HG03139 (cell line): ENCODE measurements around the gene KRTAP19-8.

ENCODE experiments used
- ATAC-seq: cut with Tn5 transposase; IDR thresholded peaks from one replicate; pipeline ENCODE4 v1.9.1; 2021; ENCODE audit not compliant: unreplicated experiment

The KRTAP19-8 gene, protein sequence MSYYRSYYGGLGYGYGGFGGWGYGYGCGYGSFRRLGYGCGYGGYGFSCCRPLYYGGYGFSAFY

DNA sequence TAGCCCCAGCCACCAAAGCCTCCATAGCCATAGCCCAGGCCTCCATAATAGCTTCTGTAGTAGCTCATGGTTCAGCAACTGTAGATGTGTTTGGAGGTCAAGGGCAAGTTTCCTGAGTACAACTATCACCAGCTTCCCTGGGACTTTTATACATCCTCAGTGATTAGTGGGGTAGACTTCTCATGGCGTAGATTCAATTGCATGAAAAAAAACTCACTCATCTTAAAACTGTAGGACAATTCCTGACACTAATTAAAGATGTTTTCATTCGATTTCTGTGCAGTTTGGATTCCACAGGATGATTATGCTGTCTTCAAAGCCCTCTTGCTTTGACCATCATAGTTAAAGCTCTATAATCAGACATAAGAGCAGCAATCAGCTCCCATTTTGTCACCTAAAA, at the start of gene KRTAP19-8:
Gene KRTAP19-8, minus strand, starts transcription at position 101 of the 400 bp plus-strand sequence. Its CDS starts 33 bp downstream, at position 68.
- no peak for ATAC-seq

DNA sequence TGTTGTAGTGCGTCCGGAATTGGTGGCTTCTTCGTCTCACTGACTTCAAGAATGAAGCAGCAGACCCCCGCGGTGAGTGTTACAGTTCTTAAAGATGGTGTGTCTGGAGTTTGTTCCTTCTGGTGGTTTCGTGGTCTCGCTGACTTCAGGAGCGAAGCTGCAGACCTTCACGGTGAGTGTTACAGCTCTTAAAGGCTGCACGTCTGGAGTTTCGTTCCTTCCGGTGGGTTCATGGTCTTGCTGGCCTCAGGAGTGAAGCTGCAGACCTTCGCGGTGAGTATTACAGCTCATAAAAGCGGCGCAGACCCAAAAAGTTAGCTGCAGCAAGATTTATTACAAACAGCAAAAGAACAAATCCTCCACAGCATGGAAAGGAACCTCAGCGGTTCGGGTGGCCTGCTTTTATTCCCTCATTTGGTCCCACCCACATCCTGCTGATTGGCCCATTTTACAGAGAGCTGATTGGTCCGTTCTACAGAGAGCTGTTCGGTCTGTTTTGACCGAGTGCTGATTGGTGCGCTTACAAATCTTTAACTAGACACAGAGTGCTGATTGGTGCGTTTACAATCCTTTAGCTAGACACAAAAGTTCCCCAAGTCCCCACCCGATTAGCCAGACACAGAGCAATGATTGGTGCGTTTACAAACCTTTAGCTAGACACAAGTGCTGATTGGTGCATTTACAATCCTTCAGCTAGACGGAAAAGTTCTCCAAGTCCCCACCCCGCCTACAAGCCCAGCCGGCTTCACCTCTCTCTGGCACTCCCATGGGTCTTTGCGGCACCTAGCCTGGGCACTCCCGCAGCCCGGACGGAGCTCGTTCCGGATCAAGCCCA, 49.6 kb upstream of the KRTAP19-8 start:
- ATAC-seq: no peak

DNA sequence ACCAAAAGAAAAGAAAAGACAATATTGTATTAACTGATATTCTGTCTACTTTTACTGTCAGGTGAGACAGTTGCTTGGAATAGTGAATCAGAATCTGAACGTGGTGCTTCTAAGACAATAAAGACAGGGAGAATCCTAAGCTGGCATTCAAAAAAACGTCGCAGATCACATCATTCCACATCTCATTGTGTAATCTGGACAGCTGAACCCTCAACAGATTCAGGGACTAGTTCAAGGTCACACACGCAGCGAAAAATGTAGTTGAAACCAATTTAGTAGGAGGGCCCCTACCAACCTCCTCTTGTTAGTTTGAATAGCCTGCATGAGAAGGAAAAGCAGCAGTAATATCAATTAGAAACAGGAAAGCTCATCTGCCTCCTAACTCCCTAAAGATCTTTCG, 46.4 kb upstream of the KRTAP19-8 start:
- no peak for ATAC-seq

DNA sequence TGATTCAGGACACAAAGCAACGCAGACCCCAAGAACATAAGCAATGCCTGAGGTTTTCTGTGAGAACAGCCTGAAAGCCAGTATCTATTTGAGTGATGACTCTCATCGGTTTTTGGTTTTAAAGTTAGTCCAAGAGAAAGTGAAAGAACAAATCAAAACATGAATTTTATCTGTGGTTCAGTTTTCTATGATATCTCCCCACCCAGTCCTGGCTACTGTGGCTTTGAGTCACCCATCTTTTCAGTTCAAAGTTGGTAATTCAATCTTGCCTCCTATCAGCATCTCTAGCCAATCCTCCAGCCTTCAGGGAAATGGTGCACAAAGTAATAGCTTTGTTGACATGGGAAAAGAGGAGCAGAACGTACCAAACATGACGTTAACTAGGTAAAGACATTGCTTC, 40.5 kb upstream of the KRTAP19-8 start:
- peak; percentile 47 for ATAC-seq

DNA sequence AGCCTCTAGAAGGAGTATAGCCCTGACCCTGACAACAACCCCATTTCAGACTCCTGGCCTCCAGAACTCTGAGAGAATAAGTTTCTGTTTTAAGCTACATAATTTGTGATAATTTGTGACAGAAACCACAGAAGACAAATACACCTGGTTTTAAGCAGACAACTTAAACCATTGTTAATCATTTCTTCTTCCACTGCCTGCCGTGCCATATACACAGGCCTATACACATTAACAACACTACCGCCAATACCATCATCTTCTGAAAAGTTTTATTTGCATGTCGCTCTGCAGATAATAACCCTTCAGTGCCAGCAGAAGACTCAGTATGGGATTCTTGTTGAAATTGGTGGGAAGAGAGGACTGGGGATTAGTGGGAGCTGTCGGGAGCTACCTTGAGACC, 39.9 kb upstream of the KRTAP19-8 start:
- no peak for ATAC-seq

DNA sequence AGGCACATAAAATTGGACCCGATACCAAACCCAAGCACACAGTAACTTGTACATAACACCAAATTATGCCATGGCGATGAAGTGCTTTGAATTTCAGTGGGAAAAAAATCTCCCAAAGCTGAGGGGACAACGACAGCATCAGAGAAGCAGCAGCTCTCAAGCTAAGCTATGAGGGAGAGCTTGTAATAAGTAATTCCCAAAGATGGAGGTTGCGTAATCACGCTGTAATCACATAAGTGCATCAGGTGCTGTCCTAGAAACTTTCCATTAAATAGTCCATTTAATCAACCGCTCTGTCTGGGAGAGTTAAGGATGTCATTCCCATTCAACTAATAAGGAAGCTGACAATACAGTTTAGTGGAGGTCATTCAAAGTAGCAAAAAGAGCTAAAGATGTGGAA, 37.6 kb upstream of the KRTAP19-8 start:
- no peak for ATAC-seq

DNA sequence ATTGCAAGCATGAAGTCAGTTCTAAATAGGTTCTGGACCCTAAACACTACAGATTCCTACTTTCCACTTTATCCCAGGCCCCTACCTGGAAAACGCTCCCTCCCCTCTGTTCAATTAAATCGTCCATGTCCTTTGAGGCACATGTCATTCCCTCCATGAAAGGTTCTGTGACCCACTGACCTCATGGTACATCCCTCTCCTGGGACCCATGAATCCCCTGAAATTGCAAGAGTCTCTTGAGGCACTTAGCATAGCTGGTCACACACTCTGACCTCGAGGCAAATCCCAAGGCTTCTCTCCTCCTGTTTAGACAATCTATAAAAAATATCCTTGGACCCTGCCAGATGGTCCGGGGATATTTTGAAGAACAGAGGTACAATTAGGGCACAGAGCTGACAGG, 34.3 kb upstream of the KRTAP19-8 start:
- no peak for ATAC-seq

DNA sequence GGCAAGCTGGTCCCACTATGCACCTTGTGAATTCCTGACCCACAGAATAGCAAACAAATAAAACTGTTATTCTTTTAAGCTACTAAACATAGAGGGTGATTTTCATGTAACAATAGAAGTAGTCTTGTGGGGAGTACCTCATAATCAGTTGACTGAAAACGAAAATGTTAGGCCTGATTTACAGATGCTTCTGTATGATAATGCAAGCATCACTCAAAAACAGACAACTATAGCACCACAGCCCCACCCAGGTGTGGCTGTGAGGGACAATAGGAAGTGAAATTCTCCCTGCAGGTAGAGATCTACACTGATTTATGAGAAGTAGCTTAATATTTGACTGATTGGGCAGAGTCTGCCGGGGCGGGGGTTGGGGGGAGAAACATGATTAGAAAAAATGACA, 26.5 kb upstream of the KRTAP19-8 start:
- no peak for ATAC-seq

DNA sequence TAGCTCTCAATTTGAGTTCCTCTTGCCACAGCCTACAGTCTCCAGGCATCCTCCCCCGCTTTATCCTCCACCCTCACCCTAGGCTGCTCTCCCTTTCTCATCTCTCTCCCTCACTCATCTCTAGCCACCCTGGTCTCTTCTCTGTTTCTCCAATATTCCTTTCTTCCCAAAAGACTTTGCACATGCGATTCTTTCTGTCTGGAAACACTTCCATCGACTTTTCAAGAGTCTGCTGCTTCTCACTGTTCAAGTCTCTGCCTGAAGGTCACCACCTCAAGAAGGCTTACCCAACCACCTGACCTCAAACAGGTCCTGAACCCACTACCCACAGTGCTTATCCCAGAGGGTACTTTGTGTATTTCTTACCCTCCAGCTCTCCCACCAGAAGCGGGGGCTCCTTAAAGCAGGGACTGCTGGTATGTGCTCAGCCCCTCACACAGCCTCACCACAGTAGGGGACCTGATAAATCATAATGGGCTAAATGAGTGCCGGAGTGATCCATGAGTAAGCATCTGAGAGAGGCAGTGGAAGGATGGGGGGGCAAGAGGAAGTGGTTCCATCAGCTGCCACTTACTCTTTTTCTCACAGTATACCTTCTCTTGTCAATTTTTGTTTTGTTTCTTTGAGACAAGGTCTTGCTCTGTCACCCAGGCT, 14.3 kb upstream of the KRTAP19-8 start:
- no peak for ATAC-seq

DNA sequence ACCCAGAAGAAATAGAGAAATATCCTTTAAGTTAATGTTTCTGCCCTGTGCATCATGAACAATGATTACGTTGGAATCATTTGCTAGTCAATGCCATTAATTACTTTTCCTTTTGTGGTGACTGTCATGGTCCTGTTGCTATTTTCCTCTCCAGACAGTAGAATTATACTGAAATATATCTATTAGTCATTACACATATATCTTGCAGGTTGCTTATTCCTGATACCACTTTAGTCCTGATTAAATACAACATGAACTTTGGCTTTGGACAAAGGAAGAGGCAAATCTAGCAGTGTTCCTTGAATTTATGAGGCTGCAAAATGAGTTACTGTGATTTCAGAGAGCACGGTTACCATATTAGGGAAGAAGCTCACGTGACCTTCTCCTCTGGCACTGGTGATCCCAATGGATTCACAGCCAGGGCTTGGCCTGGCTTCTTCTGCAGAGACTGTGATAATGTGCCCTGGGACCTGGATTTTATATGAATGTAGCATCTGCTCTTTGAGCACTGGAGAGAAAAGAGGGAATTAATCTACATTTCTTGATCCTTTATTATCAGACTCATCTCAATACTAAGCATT, 12.4 kb upstream of the KRTAP19-8 start:
- ATAC-seq: no peak

DNA sequence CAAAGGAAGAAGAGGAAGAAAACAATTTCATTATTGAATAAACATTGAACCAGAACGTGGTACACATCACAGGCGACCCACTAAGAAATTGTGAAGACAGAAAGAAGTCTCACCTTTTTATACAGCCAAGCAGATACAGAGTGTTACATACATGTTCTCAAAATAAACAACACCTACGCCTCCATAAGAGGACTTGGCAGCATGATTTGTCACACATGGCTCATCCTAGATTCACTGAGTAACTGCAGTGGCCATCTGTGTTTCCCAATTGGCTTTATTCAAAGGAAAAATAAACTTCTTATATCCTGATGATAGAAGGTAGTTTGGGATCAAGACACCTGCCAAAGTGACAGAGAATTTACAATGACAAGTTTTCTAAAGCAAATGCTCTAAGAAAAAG, 7.6 kb upstream of the KRTAP19-8 start:
- ATAC-seq: no peak

DNA sequence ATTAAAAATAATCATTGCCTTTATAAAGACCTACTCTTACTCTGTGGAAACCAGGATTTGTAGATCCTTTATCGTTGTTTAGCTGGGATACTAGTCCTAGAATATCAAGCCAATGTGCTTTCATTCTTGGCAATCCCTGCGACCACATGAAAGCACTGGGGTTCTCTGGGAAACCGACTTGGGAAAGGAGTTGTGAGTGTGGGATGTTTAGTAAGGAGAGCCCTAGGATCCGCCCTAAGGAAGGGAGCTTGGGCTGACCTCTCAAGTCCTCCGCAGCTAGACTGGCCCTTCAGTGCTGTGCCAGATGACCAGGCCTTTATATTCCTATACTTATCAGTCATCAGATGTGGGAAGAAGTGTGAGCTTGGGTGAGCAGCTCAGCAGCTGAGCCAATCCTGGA, 5.2 kb upstream of the KRTAP19-8 start:
- no peak for ATAC-seq

DNA sequence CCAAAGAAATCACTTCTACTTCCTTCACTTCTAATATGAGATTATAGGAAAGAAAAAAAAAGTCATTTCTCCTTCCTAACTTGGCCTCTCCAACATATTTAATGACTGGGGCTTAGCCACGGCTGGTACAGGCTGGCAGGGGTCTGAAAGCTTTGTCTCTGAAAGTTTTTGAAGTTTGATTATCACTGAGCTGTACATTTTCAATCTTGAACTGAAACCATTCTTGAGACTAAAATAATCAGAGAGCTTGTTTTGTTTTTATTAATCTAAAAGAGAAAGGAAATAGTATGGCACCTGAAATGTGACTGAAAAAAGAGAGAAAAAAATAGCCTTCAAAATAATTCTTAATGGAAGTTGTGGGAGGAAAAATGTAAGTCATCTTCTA, 3.8 kb upstream of the KRTAP19-8 start:
- no peak for ATAC-seq

DNA sequence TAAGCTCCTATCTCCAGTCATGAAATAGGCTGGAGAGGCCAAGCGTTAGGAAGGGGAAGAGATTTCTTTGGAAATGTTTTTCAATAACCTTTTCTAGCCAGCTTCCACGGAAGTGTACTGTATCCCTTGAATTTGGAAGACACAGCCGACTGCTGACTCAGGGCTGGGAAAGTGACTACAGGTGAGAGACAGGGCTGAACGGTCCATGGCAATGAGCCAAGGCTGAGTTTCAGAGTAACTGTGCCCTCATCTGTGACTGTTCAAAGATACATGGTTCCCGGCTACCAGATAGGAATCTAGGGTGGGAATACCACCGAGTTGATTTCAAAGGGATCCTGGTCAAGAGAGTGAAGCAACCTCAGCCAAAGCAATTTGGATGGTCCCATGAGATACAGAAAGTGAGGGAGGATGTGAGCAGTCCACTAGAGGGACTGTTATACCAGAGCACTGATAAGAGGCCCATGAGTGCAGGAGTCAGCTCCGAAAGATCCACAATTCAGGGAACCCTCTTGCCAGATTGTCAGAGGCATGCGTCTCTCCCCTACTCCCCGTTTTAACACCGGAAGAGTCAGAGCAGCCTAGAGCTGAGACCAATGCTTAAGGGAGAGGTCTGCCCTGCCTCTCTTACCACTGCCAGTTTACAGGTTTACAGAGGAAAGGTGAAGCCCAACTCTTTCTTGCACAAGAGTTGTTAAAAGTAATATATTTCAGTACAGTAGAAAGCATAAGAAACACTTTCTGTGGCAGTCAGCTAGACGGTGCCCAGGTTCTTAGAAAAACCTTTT, 3.2 kb upstream of the KRTAP19-8 start:
- ATAC-seq: no peak

DNA sequence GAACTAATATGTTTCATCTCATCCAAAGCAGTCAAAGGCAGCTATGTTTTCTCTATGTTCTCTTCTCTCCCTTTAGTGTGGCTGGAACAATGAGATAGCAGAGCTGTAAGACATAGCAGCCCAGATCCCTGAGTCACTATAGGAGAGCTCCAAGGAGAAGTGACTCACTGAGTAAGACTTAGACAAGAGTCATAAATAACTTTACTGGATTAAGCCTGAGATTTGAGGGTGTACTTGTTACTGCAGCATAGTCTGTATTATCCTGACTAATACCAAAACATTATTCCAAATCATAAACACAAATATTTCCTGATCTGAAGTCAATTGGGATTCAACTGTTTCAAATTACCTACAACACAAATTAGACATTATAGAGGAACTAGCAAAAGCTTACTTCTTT, 3.9 kb downstream of the KRTAP19-8 start:
- no peak for ATAC-seq

DNA sequence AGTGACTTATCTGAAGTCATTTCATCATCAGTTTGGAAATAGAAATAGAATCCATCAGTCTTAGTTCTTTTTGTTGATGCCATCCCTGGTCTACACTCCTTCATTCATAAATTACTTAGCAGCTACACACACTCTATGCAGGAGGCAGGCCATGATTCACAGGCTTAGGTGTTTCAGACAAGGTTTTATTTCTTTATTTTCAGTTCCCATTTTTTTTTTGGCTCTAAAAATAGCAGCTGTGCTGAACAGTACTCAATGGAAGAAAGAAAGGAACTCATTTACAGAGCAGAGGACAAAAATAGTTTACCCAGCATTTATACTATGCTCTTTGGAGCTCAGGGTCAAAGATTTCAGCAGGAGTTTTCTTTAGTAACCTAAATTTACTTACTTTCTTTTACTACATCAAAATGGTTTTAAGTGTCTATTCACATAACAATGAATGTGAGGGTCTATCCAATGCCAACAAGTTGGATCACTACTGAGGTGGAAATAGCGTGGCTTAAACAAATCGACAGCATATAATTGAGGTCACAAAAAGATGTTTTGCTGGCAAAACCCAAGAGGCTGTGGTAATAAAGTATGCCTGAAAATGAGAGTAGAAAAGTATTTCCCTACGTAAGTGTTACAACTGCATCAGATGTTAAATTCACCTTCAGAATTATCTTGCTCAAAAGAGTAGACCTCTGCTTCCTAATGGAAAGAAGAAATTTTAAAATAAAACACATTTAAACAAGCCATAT, 7.7 kb downstream of the KRTAP19-8 start:
- peak; percentile 65 for ATAC-seq

DNA sequence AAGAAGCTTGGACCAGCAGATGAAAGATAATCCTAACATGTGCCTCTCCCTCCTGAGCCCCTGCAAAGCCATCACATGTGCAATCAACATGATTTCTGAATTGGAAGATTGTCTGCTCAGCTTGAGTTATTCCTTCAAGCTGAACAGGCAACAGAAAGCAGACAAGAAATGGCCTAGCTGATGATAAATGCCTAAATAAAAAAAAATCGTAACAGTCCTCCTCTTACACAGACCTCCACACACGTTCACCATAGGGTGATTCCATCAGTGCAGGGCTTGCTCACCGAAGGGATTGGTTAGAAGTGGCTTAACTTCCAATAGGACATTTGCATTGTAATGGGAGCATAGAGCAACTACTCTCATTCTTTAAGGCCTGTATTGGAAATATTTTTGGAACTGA, 14.6 kb downstream of the KRTAP19-8 start:
- no peak for ATAC-seq

DNA sequence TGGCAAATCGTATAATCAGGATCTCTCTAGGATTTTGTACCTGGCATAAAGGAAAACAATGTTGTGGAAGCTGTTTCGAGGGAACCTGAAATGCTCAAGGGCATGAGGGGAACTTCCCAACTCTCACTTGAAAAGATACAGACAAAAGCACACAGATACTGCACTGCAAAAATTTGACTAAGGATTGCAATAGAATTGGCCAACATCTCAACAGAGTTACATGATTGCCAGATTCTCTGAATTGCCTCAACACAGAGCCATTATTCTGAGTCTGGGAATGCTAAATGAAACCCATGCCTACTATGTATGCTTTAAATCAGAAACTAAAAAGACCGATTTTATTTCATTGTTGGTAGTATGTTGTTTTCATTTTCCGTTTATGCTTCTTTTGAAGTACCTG, 16.0 kb downstream of the KRTAP19-8 start:
- ATAC-seq: no peak

DNA sequence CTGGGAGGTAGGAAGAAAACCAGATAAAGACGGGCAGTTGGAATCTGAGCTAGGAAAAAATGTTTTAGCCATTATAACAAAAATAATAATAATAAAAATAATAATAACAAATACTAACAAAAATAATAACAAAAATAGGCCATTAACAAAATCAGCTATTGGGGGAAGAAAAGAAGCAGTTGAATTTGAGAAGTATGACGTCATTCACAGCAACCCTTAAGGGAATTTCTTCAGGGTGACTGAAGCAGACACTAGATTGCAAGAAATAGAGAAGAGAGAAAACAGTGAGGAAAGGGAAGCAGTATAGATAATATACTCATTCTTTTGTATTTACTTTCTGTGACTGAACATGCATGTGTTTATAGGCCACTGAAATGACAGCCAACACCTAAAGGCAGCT, 20.0 kb downstream of the KRTAP19-8 start:
- ATAC-seq: no peak

DNA sequence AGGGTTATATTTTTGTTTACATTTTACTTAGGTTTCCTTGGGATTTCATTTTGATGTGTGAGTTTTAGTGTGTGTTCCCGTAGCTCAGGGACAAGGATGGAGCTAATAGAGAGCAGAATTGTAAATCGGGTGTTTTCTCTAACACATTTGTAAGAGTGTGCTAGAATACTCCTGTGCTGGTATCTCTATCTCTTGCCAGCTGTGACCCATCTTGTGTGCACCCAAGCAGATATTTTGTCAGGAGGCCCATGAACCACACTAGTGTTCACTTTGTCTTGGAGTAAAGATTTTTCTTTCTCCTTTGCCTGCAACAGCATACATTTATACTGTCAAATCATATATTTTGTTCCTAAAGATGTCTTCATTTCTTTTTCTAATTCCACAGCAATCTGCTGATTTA, 23.4 kb downstream of the KRTAP19-8 start:
- no peak for ATAC-seq
